GM18858 (cell line): ENCODE data around the gene CSF2RB.

Source experiments
- ATAC-seq: cut with Tn5 transposase; IDR thresholded peaks from one replicate; pipeline ENCODE4 v1.9.1; 2021; ENCODE audit not compliant: unreplicated experiment

CSF2RB gene

GRCh38 chr22:36887162-36887561 is 26.3 kb upstream of the CSF2RB start:
- ATAC-seq: no peak

GRCh38 chr22:36891646-36892045 is 21.8 kb upstream of the CSF2RB start:
- ATAC-seq: no peak

GRCh38 chr22:36892292-36892691 is 21.1 kb upstream of the CSF2RB start:
- no peak for ATAC-seq

- no peak for ATAC-seq
Measured at GRCh38 chr22:36893262-36893661, 20.2 kb upstream of the CSF2RB start.

- no peak for ATAC-seq
Measured at GRCh38 chr22:36894266-36894665, 19.2 kb upstream of the CSF2RB start.

GRCh38 chr22:36897611-36898010 is 15.8 kb upstream of the CSF2RB start:
- ATAC-seq: no peak

- ATAC-seq: no peak
Measured at GRCh38 chr22:36898690-36899089, 14.7 kb upstream of the CSF2RB start.

GRCh38 chr22:36899498-36899897 is 13.9 kb upstream of the CSF2RB start:
- ATAC-seq: no peak

- ATAC-seq: no peak
Measured at GRCh38 chr22:36900225-36900624, 13.2 kb upstream of the CSF2RB start.

GRCh38 chr22:36900880-36901279 is 12.5 kb upstream of the CSF2RB start:
- ATAC-seq: no peak

- no peak for ATAC-seq
Measured at GRCh38 chr22:36901411-36902142, 11.9 kb upstream of the CSF2RB start.

GRCh38 chr22:36902143-36902926 is 11.1 kb upstream of the CSF2RB start:
- ATAC-seq: no peak

- ATAC-seq: no peak
Measured at GRCh38 chr22:36904260-36904880, 9.1 kb upstream of the CSF2RB start.

- no peak for ATAC-seq
Measured at GRCh38 chr22:36907253-36908195, 5.9 kb upstream of the CSF2RB start.

- ATAC-seq: no peak
Measured at GRCh38 chr22:36910461-36910860, 3.0 kb upstream of the CSF2RB start.

GRCh38 chr22:36911887-36912661 is 1.4 kb upstream of the CSF2RB start:
- no peak for ATAC-seq

GRCh38 chr22:36912694-36913426 is 568 bp upstream of the CSF2RB start:
- ATAC-seq: no peak

GRCh38 chr22:36914390-36914752 is 943 bp downstream of the CSF2RB start:
- no peak for ATAC-seq

GRCh38 chr22:36916034-36916433 is 2.6 kb downstream of the CSF2RB start:
- ATAC-seq: no peak
